ENCODE results near the gene SLC35F3. TPM values are rescaled to one million over a fixed set of nuclear protein-coding genes. Genes with fewer than 3 reads are reported as not detected.

SLC35F3 gene
- total RNA-seq, 4 donors from 2014 or later: 0.36 to 1.4 (median 0.54) TPM

GRCh38 chr1:234294109-234294817 lies 389.8 kb downstream of the SLC35F3 start:
- TF ChIP-seq POLR2A (IDR thresholded peaks at IDR 0.05) (no peak), CTCF (IDR thresholded peaks at IDR 0.05) (no peak), EP300 (IDR thresholded peaks at IDR 0.05) (no peak), POLR2AphosphoS5 (IDR thresholded peaks at IDR 0.05) (no peak)

GRCh38 chr1:234295068-234295467 lies 390.6 kb downstream of the SLC35F3 start:
- 63% methylated on average over 5 of the region's 5 CpGs for WGBS
- Histone ChIP-seq H3K9me3 (no peaks in the 10 kb centered on the region), H3K27me3 (peaks cover 13% of the 10 kb centered on the region), H3K36me3 (no peaks in the 10 kb centered on the region), H3K4me3 (no peak overlapping the region), H3K4me1 (no peaks in the 10 kb centered on the region), H3K27ac (no peak overlapping the region)
- no peak for TF ChIP-seq EP300 (IDR thresholded peaks at IDR 0.05)
- no peak for TF ChIP-seq POLR2A (IDR thresholded peaks at IDR 0.05)
- TF ChIP-seq CTCF (IDR thresholded peaks at IDR 0.05): no peak
- no peak for TF ChIP-seq POLR2AphosphoS5 (IDR thresholded peaks at IDR 0.05)
- DNase-seq (ENCODE audit: low spot score in 2 of 2): no peak

More at GRCh38 chr1:234294109-234294817, 389.8 kb downstream of the SLC35F3 start:
- Histone ChIP-seq H3K4me1 (no peaks in the 10 kb centered on the region), H3K4me3 (no peak overlapping the region), H3K27me3 (peaks cover 13% of the 10 kb centered on the region), H3K36me3 (no peaks in the 10 kb centered on the region), H3K9me3 (no peaks in the 10 kb centered on the region), H3K27ac (no peak overlapping the region)
- no peak for DNase-seq (ENCODE audit: low spot score in 2 of 2)
- 85% methylated on average over 14 of the region's 14 CpGs for WGBS

- H3K9me3 ChIP-seq: no peaks in the 10 kb centered on the region
- H3K27ac ChIP-seq: no peak overlapping the region
- TF ChIP-seq CTCF (IDR thresholded peaks at IDR 0.05) (no peak), EP300 (IDR thresholded peaks at IDR 0.05) (no peak), POLR2A (IDR thresholded peaks at IDR 0.05) (no peak), POLR2AphosphoS5 (IDR thresholded peaks at IDR 0.05) (no peak)
- H3K4me3 ChIP-seq: no peak overlapping the region
- no peak for DNase-seq (ENCODE audit: low spot score in 2 of 2)
- no peaks in the 10 kb centered on the region for H3K36me3 ChIP-seq
- WGBS: 79% methylated on average over 2 of the region's 2 CpGs
- no peaks in the 10 kb centered on the region for H3K4me1 ChIP-seq
- peaks cover 13% of the 10 kb centered on the region for H3K27me3 ChIP-seq
These were observed 391.1 kb downstream of the SLC35F3 start for GRCh38 chr1:234295626-234296025.

GRCh38 chr1:234296496-234296895 lies 392.0 kb downstream of the SLC35F3 start:
- no peak for DNase-seq (ENCODE audit: low spot score in 2 of 2)
- TF ChIP-seq EP300 (IDR thresholded peaks at IDR 0.05) (no peak), POLR2AphosphoS5 (IDR thresholded peaks at IDR 0.05) (no peak), POLR2A (IDR thresholded peaks at IDR 0.05) (no peak), CTCF (IDR thresholded peaks at IDR 0.05) (no peak)
- Histone ChIP-seq H3K9me3 (no peaks in the 10 kb centered on the region), H3K27me3 (peaks cover 13% of the 10 kb centered on the region), H3K36me3 (no peaks in the 10 kb centered on the region), H3K27ac (no peak overlapping the region), H3K4me3 (no peak overlapping the region), H3K4me1 (no peaks in the 10 kb centered on the region)
- 82% methylated on average over 4 of the region's 4 CpGs for WGBS

- DNase-seq (ENCODE audit: low spot score in 2 of 2): no peak
- Histone ChIP-seq H3K27ac (no peak overlapping the region), H3K4me1 (no peaks in the 10 kb centered on the region), H3K27me3 (peaks cover 13% of the 10 kb centered on the region), H3K36me3 (no peaks in the 10 kb centered on the region), H3K4me3 (no peak overlapping the region), H3K9me3 (no peaks in the 10 kb centered on the region)
- WGBS: 95% methylated on average over 1 of the region's 1 CpG
- TF ChIP-seq POLR2A (IDR thresholded peaks at IDR 0.05) (no peak), CTCF (IDR thresholded peaks at IDR 0.05) (no peak), EP300 (IDR thresholded peaks at IDR 0.05) (no peak), POLR2AphosphoS5 (IDR thresholded peaks at IDR 0.05) (no peak)
These were observed 393.2 kb downstream of the SLC35F3 start for GRCh38 chr1:234297668-234298067.

All from suprapubic skin (tissue), 4 donors.